NCI-H2196 (cell line): ENCODE results near the gene KRTAP1-3.
"Not testable (repeated sequence)": the region's sequence is repeated elsewhere in the genome, so short reads cannot be mapped to it uniquely, and the experiment has no call there.

Experiments
- DNase-seq: peaks from one replicate; lab custom pipeline; 2025; ENCODE audit not compliant: unreplicated experiment; lab: John Stamatoyannopoulos, UW

Gene KRTAP1-3

DNA sequence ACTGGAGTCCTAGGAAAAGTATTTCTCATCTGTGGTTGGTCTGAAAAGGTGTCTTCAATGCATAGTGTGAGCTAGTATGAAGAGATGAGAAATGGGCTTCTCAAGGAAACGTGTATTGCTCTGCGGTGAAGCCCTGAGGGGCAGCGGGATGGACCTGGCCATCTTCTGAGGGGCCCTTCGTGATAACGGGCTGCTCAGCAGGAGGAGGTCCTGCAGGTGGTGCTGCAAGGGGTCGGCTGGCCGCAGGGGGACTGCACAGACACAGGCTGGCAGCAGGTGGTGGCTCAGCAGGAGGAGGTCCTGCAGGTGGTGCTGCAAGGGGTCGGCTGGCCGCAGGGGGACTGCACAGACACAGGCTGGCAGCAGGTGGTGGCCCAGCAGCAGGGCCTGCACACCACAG is 19.9 kb upstream of the KRTAP1-3 start:
- DNase-seq, result not testable (repeated sequence)

DNA sequence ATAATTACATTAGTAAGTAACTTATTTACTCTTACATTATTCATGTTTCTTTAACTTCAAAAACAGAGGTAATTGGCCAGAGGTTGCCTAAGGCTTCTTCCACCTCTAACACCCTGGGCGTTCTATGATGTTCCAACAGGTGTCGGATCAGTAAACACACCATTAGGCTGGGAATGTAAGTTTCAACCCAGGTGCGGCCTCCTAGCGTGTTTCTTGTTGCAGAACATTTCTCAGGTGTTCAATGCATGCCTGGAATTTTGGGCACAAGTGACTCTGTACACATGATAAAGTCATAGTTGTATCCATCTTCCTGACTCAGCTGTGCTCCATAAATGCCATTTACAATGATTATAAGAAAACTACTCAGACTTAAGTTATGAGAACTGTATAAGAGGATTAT is 19.4 kb upstream of the KRTAP1-3 start:
- no peak for DNase-seq

DNA sequence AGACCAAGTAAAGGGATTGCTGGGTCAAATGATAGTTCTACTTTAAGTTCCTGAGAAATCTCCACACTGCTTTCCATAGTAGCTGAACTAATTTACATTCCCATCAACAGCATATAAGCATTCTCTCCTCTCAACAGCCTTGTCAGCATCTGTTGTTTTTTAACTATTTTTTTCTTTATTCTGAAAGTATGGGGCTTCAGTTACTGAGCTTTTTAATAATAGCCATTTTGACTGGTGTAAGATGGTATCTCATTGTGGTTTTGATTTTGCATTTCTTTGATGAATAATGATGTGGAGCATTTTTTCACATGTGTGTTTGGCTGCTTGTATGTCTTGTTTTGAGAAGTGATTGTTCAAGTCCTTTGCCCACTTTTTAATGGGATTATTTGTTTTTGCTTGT is 17.9 kb upstream of the KRTAP1-3 start:
- no peak for DNase-seq

DNA sequence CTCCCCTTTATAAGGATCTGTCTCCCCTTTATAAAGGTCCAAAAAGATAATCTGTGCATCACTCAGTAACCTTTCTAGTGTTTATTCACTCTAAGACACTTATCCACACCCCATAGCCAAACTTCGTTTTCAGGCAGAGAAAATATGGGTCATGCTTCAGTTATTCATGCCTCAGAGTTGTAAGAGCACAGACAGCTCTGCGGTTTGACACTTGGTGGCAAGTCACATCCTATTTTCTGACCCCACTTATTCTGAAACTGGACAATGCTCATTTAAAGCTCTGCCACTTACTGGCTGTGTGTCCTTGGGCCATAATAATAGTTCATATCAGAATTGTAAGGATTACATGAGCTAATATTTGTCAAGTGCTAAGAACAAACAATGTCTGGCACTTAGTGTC is 14.4 kb upstream of the KRTAP1-3 start:
- DNase-seq, result no peak

DNA sequence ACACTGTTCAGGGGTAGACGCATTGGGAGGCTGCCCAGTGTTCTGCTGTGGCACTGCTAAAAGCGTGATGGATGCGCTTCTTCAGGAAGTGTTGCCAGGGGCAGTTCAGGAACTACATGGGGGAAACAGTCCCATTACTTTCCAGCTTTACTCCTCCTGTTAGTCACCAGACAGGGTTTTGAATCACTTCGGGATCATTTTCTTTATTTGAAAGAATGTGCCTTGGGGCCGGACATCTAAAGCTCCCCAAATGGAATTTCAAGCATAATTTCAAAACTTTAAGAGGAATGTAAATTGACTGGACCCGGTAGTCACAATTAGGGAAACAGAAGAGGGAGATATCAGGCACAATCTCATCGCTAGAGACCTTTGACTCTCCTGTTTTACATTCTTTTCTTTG is 13.8 kb upstream of the KRTAP1-3 start:
- no peak for DNase-seq

DNA sequence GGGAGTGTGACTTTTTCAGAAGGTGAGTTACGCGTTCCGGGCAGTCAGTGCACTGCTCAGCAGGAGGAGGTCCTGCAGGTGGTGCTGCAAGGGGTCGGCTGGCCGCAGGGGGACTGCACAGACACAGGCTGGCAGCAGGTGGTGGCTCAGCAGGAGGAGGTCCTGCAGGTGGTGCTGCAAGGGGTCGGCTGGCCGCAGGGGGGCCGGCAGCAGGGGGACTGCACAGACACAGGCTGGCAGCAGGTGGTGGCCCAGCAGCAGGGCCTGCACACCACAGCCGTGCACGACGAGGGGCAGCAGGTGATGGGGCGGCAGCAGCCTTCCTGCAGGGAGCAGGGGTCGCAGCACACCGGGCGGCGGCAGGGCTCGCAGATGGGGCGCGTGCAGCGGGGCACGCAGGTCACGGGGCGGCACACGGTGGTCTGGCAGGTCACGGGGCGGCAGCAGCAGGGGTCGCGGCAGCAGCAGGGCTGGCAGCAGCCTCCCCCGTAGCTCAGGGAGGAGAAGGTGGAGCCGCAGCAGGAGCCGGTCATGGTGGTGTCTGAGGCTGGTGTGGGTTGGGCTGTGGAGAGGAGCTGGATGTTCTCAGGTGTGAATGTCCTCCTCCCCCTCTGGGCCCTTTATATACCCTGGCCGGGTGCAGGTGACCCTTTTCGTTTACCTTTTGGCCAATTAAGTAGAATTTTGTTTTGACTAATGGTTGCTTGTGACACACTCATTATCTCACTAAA is 12.2 kb upstream of the KRTAP1-3 start, which contains the start of gene KRTAP2-1:
Gene KRTAP2-1, minus strand, starts transcription at position 582 of the 731 bp plus-strand sequence. Its CDS starts 49 bp downstream, at position 533.
- not testable (repeated sequence) for DNase-seq

DNA sequence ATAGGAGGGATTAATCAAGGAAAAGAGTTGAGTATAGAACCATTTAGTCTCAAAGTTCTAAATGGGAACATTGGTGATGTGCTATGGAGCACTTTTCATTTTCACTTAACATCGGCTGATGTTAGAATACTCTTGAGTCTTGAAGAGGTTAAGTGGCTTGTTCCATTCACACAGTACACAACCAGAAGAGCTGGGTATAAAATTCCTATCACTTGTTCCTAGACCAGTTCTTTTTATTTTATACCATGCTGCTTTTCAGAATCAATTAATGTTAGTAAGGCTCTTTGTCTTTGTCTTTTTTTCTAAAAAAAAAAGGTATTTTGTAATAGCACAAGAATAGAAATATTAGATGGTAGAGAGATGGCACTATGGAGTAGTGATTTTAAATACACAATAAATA is 8.3 kb upstream of the KRTAP1-3 start:
- no peak for DNase-seq

DNA sequence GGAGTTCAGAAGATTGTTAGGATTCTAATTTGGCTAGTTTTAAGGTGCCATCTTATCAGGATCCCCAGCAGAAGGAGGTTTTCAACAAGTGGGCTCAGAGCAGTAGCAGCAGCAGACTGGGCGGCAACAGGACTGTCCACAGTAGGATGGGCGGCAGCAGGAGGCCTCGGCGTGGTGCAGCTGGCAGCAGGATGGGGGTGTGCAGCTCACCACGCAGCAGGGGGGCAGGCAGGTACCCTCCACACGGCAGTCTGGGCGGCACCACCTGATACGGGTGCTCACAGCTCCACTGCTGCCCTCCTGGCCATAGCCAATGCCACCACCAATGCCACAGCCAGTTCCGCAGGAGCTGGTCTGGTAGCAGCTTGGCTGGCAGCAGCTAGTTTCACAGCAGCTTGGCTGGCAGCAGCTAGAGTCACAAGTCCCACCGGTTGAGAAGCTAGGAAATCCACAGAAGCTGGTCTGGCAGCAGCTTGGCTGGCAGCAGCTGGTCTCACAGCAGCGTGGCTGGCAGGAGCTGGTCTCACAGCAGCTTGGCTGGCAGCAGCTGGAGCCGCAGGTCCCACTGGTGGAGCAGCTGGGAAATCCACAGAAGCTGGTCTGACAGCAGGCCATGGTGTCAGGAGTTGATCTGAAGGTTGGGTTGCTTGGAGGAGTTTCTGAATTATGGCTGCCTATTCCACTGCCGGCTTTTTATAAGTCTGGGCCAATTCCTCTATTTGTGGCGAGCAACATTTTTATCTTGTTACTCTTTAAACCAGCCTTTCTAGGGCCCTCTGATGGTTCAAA is 6.3 kb upstream of the KRTAP1-3 start, which contains the start of gene KRTAP1-1:
Gene KRTAP1-1, minus strand, starts transcription at position 668 of the 789 bp plus-strand sequence. Its CDS starts 53 bp downstream, at position 615.
- DNase-seq, result peak; percentile 38

DNA sequence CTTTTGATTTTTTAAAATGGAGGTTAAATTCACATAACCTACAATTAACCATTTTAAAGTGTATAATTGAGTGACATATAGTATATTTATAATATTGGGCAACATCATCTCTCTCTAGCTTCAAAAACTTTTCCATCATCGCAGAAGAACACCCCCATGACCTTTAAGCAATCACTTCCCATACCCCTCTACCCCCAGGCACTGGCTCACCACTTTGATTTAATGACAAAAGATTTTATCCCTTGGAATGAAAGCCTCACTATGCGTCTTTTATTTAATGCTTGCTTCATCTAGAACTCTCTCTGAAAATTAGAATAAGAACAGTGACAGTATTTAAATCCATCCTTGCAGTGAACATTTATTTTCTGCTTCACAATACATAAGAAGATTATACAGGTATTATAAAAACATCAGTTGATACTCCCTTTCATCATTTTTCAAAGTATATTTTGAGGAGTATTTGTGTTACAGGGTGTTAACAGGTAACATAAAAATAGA is 3.2 kb upstream of the KRTAP1-3 start:
- no peak for DNase-seq

DNA sequence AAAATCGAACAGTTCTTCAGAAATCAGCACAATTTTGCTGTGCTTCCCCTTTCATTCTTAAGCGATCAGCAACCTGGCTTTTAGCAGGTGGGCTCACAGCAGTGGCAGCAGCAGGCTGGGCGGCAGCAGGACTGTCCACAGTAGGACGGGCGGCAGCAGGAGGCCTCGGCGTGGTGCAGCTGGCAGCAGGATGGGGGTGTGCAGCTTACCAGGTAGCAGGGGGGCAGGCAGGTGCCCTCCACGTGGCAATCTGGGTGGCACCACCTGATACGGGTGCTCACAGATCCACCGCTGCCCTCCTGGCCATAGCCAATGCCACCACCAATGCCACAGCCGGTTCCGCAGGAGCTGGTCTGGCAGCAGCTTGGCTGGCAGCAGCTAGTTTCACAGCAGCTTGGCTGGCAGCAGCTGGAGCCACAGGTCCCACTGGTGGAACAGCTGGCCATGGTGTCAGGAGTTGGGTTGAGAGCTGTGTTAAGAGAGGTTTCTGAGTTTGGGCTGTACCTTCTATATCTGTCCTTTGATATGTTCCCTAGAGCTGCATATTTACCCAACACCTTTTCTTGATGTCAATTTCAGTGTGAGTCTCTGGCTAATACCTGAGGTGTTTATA is 4.9 kb downstream of the KRTAP1-3 start, which contains the start of gene KRTAP1-4:
Gene KRTAP1-4, minus strand, starts transcription at position 563 of the 613 bp plus-strand sequence. Its CDS starts 117 bp downstream, at position 446.
- no peak for DNase-seq

DNA sequence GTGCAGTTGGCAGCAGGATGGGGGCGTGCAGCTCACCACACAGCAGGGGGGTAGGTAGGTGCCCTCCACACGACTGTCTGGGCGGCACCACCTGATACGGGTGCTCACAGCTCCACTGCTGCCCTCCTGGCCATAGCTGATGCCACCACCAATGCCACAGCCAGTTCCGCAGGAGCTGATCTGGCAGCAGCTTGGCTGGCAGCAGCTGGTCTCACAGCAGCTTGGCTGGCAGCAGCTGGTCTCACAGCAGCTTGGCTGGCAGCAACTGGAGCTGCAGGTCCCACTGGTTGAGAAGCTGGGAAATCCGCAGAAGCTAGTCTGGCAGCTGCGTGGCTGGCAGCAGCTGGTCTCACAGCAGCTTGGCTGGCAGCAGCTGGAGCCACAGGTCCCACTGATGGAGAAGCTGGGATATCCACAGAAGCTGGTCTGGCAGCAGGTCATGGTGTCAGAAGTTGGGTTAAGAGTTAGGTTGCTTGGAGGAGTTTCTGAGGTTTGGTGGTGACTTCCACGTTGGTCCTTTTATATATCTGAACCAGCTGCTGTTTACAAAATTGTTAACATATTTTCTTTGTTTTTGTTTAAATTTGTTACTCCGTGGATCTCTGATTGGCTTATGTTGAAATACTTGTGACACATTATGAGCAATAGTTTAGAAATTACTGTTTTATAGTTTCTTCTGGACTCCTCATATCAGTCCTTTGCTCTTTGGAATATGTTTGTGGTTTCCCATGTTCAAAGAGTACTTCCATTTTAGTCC is 7.8 kb downstream of the KRTAP1-3 start, which contains the start of gene KRTAP1-5:
Gene KRTAP1-5, minus strand, starts transcription at position 494 of the 757 bp plus-strand sequence. Its CDS starts 53 bp downstream, at position 441.
- DNase-seq, result peak; percentile 42

DNA sequence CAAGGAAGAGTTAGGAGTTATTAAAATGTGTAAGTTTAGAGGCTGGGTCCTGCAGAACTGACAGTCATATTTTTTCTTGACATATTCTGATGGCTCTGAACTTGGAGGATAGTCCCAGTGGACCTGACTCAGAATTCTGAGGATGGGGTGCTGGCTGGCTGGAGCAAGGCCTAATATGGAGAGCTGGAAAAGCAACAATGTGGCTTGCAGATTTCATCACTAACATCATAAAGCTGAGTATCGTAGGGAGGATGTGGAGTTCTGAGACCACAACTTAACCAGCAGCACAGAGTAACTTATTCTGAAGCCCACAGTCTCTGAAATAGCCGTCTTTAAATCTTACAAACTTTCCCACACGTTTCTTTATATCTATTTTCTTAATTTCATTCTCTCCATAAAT is 10.0 kb downstream of the KRTAP1-3 start:
- DNase-seq, result no peak

DNA sequence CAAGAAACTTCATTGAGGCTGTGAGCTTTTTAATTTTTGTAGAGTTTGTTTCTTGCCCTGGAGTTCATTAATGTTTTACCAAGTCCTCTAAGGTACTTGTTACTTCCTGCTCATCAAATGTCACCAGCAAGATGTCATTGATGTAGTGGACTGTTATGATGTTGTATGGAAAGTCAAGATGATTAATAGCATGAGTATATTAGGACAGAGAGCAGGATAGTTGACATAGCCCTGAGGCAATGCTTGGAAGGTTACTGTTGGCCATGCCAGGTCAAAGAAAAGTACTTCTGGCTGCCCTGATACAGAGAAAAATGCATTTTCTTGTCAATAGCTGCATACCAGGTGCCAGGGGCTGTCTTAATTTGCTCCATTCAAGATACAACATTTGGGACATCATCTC is 14.3 kb downstream of the KRTAP1-3 start:
- DNase-seq, result no peak

DNA sequence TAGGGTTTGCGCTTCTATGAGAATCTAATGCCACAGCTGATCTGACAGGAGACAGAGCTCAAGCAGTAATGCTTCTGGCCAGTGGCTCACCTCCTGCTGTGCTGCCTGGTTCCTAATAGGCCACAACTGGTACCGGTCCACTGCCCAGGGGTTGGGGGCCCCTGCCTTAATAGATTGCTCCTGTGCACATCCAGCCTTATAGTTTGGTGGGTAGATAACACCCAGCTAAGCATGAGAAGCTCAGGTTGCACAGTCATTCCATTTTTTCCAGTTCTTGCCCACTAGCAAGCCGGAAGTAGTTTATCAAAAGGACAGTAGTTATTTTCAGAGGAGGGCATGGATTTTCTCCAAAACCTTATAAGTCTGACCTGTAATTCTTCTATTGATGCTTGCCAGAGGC is 15.3 kb downstream of the KRTAP1-3 start:
- DNase-seq, result no peak

DNA sequence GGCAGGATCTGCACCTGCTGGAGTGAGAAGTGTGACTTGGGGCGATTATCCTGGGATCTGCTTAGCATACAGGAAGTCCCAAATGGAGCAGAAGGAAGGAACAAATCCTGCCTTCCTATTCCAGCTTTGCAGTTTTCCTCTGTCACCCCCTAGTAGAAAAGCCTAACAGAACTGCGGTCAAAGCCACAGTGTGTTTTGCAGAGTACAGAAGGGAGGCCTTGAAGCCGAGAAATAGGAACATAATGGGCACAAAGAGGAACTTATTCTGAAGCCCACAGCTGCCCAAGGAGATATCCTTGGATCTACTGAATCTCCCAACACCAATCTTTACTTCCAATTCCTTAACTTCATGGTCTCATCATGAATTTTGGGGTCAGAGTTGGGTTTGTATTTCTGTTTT is 16.1 kb downstream of the KRTAP1-3 start:
- DNase-seq, result no peak

DNA sequence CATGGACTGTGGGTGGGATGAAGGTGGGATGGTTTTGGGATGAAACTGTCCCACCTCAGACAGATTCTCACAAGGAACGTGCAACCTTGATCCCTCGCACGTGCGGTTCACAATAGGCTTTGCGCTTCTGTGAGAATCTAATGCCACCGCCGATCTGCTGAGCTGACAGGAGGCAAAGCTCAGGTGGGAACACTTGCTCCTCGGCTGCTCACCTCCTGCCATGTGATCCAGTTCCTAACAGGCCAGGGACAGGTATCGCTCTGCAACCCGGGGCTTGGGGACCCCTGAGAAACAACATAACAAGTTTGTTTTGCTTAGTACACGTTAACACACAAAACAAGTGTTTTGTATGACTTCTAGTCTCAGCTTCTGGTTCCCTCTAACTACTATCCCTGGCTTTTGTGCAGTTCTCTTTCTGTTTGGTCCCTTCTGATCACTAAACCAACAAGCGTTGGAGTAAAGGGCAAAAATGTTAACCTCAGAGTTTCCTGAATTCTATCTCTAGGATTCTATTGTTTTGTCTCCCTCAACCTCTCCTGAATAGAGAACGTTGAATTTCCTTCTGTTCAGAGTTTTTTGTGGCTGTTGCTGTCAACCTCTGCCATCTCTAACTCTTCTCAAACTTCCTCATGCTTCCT is 18.0 kb downstream of the KRTAP1-3 start:
- no peak for DNase-seq

DNA sequence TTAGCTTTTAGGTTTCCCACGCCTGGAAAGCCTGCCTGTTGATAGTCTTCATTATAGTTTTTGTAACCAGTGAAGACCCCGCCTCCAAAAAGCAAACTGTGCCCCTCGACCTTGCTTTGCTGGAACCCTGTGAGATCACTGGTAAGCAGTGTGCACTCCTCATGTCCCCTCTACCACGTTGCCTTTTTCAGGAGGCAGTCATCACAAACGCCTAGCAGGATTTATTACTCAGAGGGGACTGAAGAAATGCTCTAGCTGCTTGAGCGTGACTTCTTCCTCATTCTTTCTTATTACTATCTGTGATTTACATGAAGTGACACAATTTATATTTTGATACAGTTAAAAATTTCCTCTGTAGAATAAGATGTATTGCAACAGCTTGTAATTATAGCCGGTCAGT is 19.2 kb downstream of the KRTAP1-3 start:
- no peak for DNase-seq

DNA sequence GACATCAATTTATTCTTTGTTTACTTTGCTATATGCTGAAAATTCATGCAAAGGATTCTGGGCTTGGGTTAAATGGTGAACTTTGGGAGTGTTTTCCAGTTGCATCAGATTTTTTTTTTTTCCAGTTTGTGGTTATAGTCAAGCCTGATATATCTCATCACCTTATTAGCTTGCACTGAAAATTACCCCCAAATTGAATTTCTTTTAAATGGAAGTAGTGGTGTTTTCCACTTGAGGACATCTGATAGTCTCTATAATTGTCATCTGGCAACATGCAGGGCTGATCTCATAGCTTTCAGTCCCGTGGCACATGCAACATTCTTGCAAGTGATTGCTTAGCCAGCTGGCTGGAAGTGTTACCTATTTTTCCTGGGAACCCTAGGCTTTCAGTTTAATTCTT is 21.1 kb downstream of the KRTAP1-3 start:
- DNase-seq, result peak; percentile 19

DNA sequence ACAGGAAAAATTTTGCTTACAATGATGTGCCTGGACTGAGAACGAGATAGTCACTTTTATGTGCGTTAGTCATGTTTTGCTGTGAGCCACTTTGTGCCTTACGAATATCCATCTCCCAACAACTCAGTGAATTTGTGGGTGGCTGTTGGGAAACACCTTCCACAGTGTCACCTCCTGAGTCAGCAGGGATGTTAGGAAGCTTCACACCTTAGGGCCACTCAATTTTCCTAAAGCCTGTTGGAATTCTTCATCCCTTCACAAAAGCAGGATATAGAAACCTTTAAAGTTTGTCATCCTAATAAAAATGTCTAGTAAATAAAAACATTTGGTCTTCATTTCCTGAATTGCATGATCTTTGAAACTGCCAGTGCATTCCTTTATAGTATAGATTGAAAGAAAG is 21.5 kb downstream of the KRTAP1-3 start:
- DNase-seq, result no peak
